GM19043 (cell line): Measurements from ENCODE around the gene SMARCD1.
"Not testable (repeated sequence)": the region's sequence is repeated elsewhere in the genome, so short reads cannot be mapped to it uniquely, and the experiment has no call there.

Experiments
- ATAC-seq: cut with Tn5 transposase; IDR thresholded peaks from one replicate; pipeline ENCODE4 v1.9.1; 2021; ENCODE audit warnings: low read depth; ENCODE audit not compliant: unreplicated experiment

Gene SMARCD1

GRCh38 chr12:50074936-50075807, 10.0 kb upstream of the SMARCD1 start:
- ATAC-seq = peak; percentile 86

GRCh38 chr12:50075808-50076170, 9.4 kb upstream of the SMARCD1 start:
- no peak for ATAC-seq

GRCh38 chr12:50077099-50077498, 8.0 kb upstream of the SMARCD1 start:
- no peak for ATAC-seq

GRCh38 chr12:50078281-50078680, 6.9 kb upstream of the SMARCD1 start:
- no peak for ATAC-seq

- ATAC-seq = no peak
Observed at GRCh38 chr12:50079771-50080170, 5.4 kb upstream of the SMARCD1 start.

GRCh38 chr12:50081096-50081808, 3.9 kb upstream of the SMARCD1 start:
- no peak for ATAC-seq

- no peak for ATAC-seq
Observed at GRCh38 chr12:50082644-50083043, 2.5 kb upstream of the SMARCD1 start.

- ATAC-seq = no peak
Observed at GRCh38 chr12:50083301-50083700, 1.8 kb upstream of the SMARCD1 start.

GRCh38 chr12:50084409-50084774, 750 bp upstream of the SMARCD1 start:
- not testable (repeated sequence) for ATAC-seq

GRCh38 chr12:50085615-50086072, 502 bp downstream of the SMARCD1 start:
- no peak for ATAC-seq

- no peak for ATAC-seq
Observed at GRCh38 chr12:50086148-50086547, 1.0 kb downstream of the SMARCD1 start.

GRCh38 chr12:50087151-50087550, 2.0 kb downstream of the SMARCD1 start:
- ATAC-seq = no peak

- no peak for ATAC-seq
Observed at GRCh38 chr12:50087995-50088394, 2.9 kb downstream of the SMARCD1 start.

GRCh38 chr12:50088577-50089335, 3.6 kb downstream of the SMARCD1 start:
- ATAC-seq = no peak

GRCh38 chr12:50089730-50090129, 4.6 kb downstream of the SMARCD1 start:
- ATAC-seq = no peak

GRCh38 chr12:50090391-50090790, 5.2 kb downstream of the SMARCD1 start:
- ATAC-seq = no peak

GRCh38 chr12:50097952-50098351, 12.8 kb downstream of the SMARCD1 start:
- ATAC-seq = no peak

GRCh38 chr12:50099302-50100008, 14.3 kb downstream of the SMARCD1 start:
- ATAC-seq = no peak

- no peak for ATAC-seq
Observed at GRCh38 chr12:50100561-50100960, 15.4 kb downstream of the SMARCD1 start.

- no peak for ATAC-seq
Observed at GRCh38 chr12:50101663-50102062, 16.5 kb downstream of the SMARCD1 start.
